HepG2 (cell line): ENCODE measurements around the gene UBAP2. TPM values are rescaled to one million over a fixed set of nuclear protein-coding genes. Genes with fewer than 3 reads are reported as not detected.

Source experiments
- ATAC-seq: fragments of 200-7000 bp; cut with Tn5 transposase; 3 replicates; pipeline ENCODE4 v1.9.1; 2020; ENCODE audit warnings: mild to moderate bottlenecking, moderate library complexity
- BruUV-seq: library from RNA; stranded (reverse); fragments of 400-500 nt; replicated peaks from 2 replicates; lab custom pipeline; 2021; lab: Mats Ljungman, UMichigan
- CTCF ChIA-PET: fragments of 300-600 bp; formaldehyde crosslinking; extraction: SDS; loops from one replicate; lab custom pipeline; 2021; ENCODE audit warnings: low total read pairs, inconsistent platforms, low intra/inter-chr PET ratio; lab: Yijun Ruan, JAX
- POLR2A ChIA-PET: fragments of 350-600 bp; sonication (Branson Sonifier 250); formaldehyde crosslinking; loops from one replicate; lab custom pipeline; 2020; ENCODE audit warnings: antibody characterized with exemption, inconsistent platforms; lab: Yijun Ruan, JAX
- DNase-seq: peaks from one replicate; pipeline ENCODE4 v3.0.0-alpha.2; 2015; ENCODE audit warnings: low spot score
- FAIRE-seq: peaks from 3 replicates; lab custom pipeline; 2011; peaks lifted over from hg19 to GRCh38; lab: Jason Lieb, UNC
- H2AFZ ChIP-seq: one replicate; pipeline ENCODE4 v1.6.1; 2011; ENCODE audit warnings: low read length, inconsistent platforms
- H3K27ac ChIP-seq: fragments of 300-600 bp; 3 replicates; pipeline ENCODE4 v1.8.0; 2011; ENCODE audit warnings: mixed run types, mild to moderate bottlenecking, mixed read lengths, low read length, inconsistent platforms; ENCODE audit not compliant: insufficient read depth; ENCODE audit errors: extremely low read length
- H3K27me3 ChIP-seq, 2 experiments: fragments of 200-600 bp in 1 of 2; 2 replicates in 1 of 2; 3 replicates in 1 of 2; pipeline versions ENCODE4 v1.6.0 to v1.8.0; 2011; ENCODE audit warnings: low read length in 2 of 2, mild to moderate bottlenecking in 2 of 2, moderate library complexity in 2 of 2, inconsistent platforms in 1 of 2; ENCODE audit not compliant: insufficient read depth in 2 of 2, control insufficient read depth in 1 of 2
- H3K36me3 ChIP-seq, 2 experiments: fragments of 200-600 bp in 1 of 2; replicated peaks in 1 of 2; 2 replicates in 1 of 2; 3 replicates in 1 of 2; pipeline versions ENCODE4 v1.5.1 to v1.8.0; 2011; ENCODE audit warnings: low read length in 2 of 2, inconsistent platforms in 1 of 2; ENCODE audit not compliant: insufficient read depth in 2 of 2, control insufficient read depth in 1 of 2
- H3K4me1 ChIP-seq: 2 replicates; pipeline ENCODE4 v1.5.1; 2012; ENCODE audit warnings: low read length, inconsistent platforms; ENCODE audit not compliant: insufficient read depth
- H3K4me2 ChIP-seq: 2 replicates; pipeline ENCODE4 v1.6.0; 2011; ENCODE audit warnings: low read depth, low read length, inconsistent platforms
- H3K4me3 ChIP-seq, 3 experiments: fragments of 200-600 bp in 1 of 3; sonication (generic), shearing (Covaris generic) in 1 of 3; replicated peaks in 1 of 3; 2 replicates each; pipeline ENCODE4 v1.5.1; 2011 to 2016; ENCODE audit warnings: low read length in 3 of 3, inconsistent platforms in 2 of 3, low read depth in 2 of 3, mild to moderate bottlenecking in 2 of 3, control low read depth in 1 of 3, mixed read lengths in 1 of 3; ENCODE audit not compliant: insufficient read depth in 1 of 3
- H3K79me2 ChIP-seq: one replicate; pipeline ENCODE4 v1.6.1; 2011; ENCODE audit warnings: low read length, inconsistent platforms; ENCODE audit not compliant: insufficient read depth
- H3K9ac ChIP-seq: 2 replicates; pipeline ENCODE4 v1.6.0; 2011; ENCODE audit warnings: mild to moderate bottlenecking, low read depth, low read length, inconsistent platforms; ENCODE audit not compliant: insufficient read depth
- H3K9me3 ChIP-seq: 2 replicates; pipeline ENCODE4 v1.5.1; 2012; ENCODE audit warnings: mild to moderate bottlenecking, low read length
- H4K20me1 ChIP-seq: 2 replicates; pipeline ENCODE4 v1.6.0; 2011; ENCODE audit warnings: inconsistent platforms, mild to moderate bottlenecking, low read length, moderate library complexity; ENCODE audit not compliant: insufficient read depth
- AHR ChIP-seq: IDR thresholded peaks from 2 replicates; pipeline ENCODE4 v1.6.1; 2018; ENCODE audit warnings: missing genetic modification reagents, missing compliant biosample characterization
- EP300 ChIP-seq, 3 experiments: sonication (generic) in 1 of 3; formaldehyde crosslinking in 1 of 3; IDR thresholded peaks; 2 replicates each; pipeline versions ENCODE4 v1.5.1 to v1.6.1; 2011 to 2020; ENCODE audit warnings: low read depth in 2 of 3, low read length in 2 of 3, borderline replicate concordance in 1 of 3, improper control_type of control experiment in 1 of 3, mild to moderate bottlenecking in 1 of 3, missing genetic modification reagents in 1 of 3, moderate library complexity in 1 of 3
- ESRRA ChIP-seq: sonication (generic); formaldehyde crosslinking; IDR thresholded peaks from 2 replicates; pipeline ENCODE4 v1.5.1; 2020; ENCODE audit warnings: mild to moderate bottlenecking, low read depth, missing genetic modification reagents
- HOMEZ ChIP-seq: IDR thresholded peaks from 2 replicates; pipeline ENCODE4 v1.6.1; 2016; ENCODE audit warnings: low read depth
- JUNB ChIP-seq: sonication (generic); formaldehyde crosslinking; IDR thresholded peaks from 2 replicates; pipeline ENCODE4 v1.8.0; 2022; ENCODE audit warnings: missing genetic modification reagents, mild to moderate bottlenecking, borderline replicate concordance
- NRL ChIP-seq: sonication (generic); formaldehyde crosslinking; IDR thresholded peaks from 2 replicates; pipeline ENCODE4 v1.5.0; 2020; ENCODE audit warnings: missing genetic modification reagents, mild to moderate bottlenecking, moderate library complexity, borderline replicate concordance
- SUZ12 ChIP-seq: fragments of 150-350 bp; IDR thresholded peaks from 2 replicates; pipeline ENCODE4 v1.6.1; 2014; ENCODE audit warnings: low read depth, low read length
- ZBTB42 ChIP-seq: sonication (generic); formaldehyde crosslinking; IDR thresholded peaks from 2 replicates; pipeline ENCODE4 v1.5.0; 2020; ENCODE audit warnings: mild to moderate bottlenecking, missing genetic modification reagents
- ZBTB44 ChIP-seq: sonication (generic); formaldehyde crosslinking; IDR thresholded peaks from 2 replicates; pipeline ENCODE4 v1.4.0; 2020; ENCODE audit warnings: missing genetic modification reagents
- ZNF101 ChIP-seq: sonication (generic); formaldehyde crosslinking; IDR thresholded peaks from 2 replicates; pipeline ENCODE4 v1.4.0; 2020; ENCODE audit warnings: mild to moderate bottlenecking, low read depth, missing genetic modification reagents, borderline replicate concordance
- ZNF17 ChIP-seq: sonication (generic); formaldehyde crosslinking; IDR thresholded peaks from 2 replicates; pipeline ENCODE4 v1.5.0; 2020; ENCODE audit warnings: mild to moderate bottlenecking, missing genetic modification reagents
- ZNF510 ChIP-seq: sonication (generic); formaldehyde crosslinking; IDR thresholded peaks from 2 replicates; pipeline ENCODE4 v1.4.0; 2020; ENCODE audit warnings: low read depth, mild to moderate bottlenecking, missing genetic modification reagents
- ZNF557 ChIP-seq: sonication (generic); formaldehyde crosslinking; IDR thresholded peaks from 2 replicates; pipeline ENCODE4 v1.4.0; 2020; ENCODE audit warnings: missing genetic modification reagents
- ZSCAN30 ChIP-seq: sonication (generic); formaldehyde crosslinking; IDR thresholded peaks from 2 replicates; pipeline ENCODE4 v1.5.0; 2020; ENCODE audit warnings: mild to moderate bottlenecking, missing genetic modification reagents
- WGBS: methylation state at CpG from one replicate; pipeline ENCODE4 v1.1.6; 2017; ENCODE audit warnings: low lambda C conversion rate; 5-methylcytosine and 5-hydroxymethylcytosine counted together
- in situ Hi-C: cut with HindIII; loops from 2 replicates; pipeline ENCODE4 v1.10.0; 2017; ENCODE audit warnings: low pct_unique_long_range_greater_than_20kb; ENCODE audit not compliant: extremely low pct_ligation_motif_present
- intact Hi-C: fragments of 100-400 bp; cut with micrococcal nuclease; formaldehyde crosslinking; loops from one replicate; pipeline ENCODE4 v1.10.0; 2022; ENCODE audit not compliant: unreplicated experiment
- polyA plus RNA-seq, 8 experiments: library from polyadenylated mRNA; depleted of rRNA in 3 of 8; stranded (reverse) in 7 of 8; unstranded in 1 of 8; fragments of >200 nt; fragmentation: Illumina TruSeq in 4 of 8; extraction: Trizol in 4 of 8; gene quantifications; 2 replicates each; pipeline versions ENCODE4 v1.2.1 to v1.2.3, GENCODE V29; 2011 to 2016; ENCODE audit warnings: low read depth in 4 of 8, missing spikeins in 1 of 8, mixed read lengths in 1 of 8; ENCODE audit not compliant: insufficient read depth in 1 of 8
- total RNA-seq, 5 experiments: library from RNA; depleted of rRNA; stranded (reverse); fragments of >200 nt; fragmentation: Illumina TruSeq; extraction: Trizol; gene quantifications; 2 replicates each; pipeline ENCODE4 v1.2.3, GENCODE V29; 2016; ENCODE audit warnings: low read depth in 1 of 5
- TF ChIP-seq, protein P1 (sequence below): IDR thresholded peaks from 2 replicates; pipeline ENCODE4 v1.6.1; 2018; ENCODE audit warnings: missing genetic modification reagents

The UBAP2 gene
- total and polyA plus RNA-seq, 2 of the 13 experiments (the other 11 are each of a cell fraction or from before 2014, with no cell fraction given) = 19.0 to 22.0 TPM

GRCh38 chr9:34001298-34001697, 47.4 kb downstream of the UBAP2 start:
- peaks cover 3 to 45% of the 10 kb centered on the region in 2 experiments; a peak in 4 of 5 replicates for H3K36me3 ChIP-seq
- no peak for TF ChIP-seq AHR (CRISPR knock-in tag)
- no peak for TF ChIP-seq SUZ12
- no peak for TF ChIP-seq ZNF557 (CRISPR knock-in tag)
- TF ChIP-seq ZBTB44 (CRISPR knock-in tag) = no peak
- TF ChIP-seq HOMEZ = no peak
- TF ChIP-seq JUNB = no peak
- no peak overlapping the region for H3K9ac ChIP-seq
- no peak overlapping the region for H2AFZ ChIP-seq
- no peaks in the 10 kb centered on the region for H3K9me3 ChIP-seq
- in situ Hi-C loops (no loop called here), intact Hi-C loops (no loop called here)
- no peak for ATAC-seq
- H3K79me2 ChIP-seq = no peaks in the 10 kb centered on the region
- CTCF ChIA-PET = no interaction called here
- DNase-seq = no peak
- no peak overlapping the region for H3K4me3 ChIP-seq
- H4K20me1 ChIP-seq = no peaks in the 10 kb centered on the region
- H3K27me3 ChIP-seq = no peaks in the 10 kb centered on the region
- H3K27ac ChIP-seq = no peak overlapping the region
- POLR2A ChIA-PET = no interaction called here
- H3K4me1 ChIP-seq = no peaks in the 10 kb centered on the region
- 93% methylated on average over 3 of the region's 3 CpGs for WGBS
- H3K4me2 ChIP-seq = no peak overlapping the region
- FAIRE-seq = no peak
- no TSS peak for BruUV-seq

- Histone ChIP-seq H3K9ac (no peak overlapping the region), H3K4me1 (no peaks in the 10 kb centered on the region), H3K4me3 (no peak overlapping the region), H2AFZ (no peak overlapping the region), H3K27ac (no peak overlapping the region), H3K9me3 (no peaks in the 10 kb centered on the region), H4K20me1 (no peaks in the 10 kb centered on the region), H3K36me3 (peaks cover 4 to 51% of the 10 kb centered on the region in 2 experiments), H3K79me2 (peaks cover 4% of the 10 kb centered on the region), H3K4me2 (no peak overlapping the region), H3K27me3 (no peaks in the 10 kb centered on the region)
- in situ Hi-C loops = no loop called here
- CTCF ChIA-PET = no interaction called here
- no peak for ATAC-seq
- BruUV-seq = no TSS peak
- FAIRE-seq = no peak
- DNase-seq = no peak
- intact Hi-C loops = no loop called here
- POLR2A ChIA-PET = no interaction called here
- TF ChIP-seq, protein P1, sequence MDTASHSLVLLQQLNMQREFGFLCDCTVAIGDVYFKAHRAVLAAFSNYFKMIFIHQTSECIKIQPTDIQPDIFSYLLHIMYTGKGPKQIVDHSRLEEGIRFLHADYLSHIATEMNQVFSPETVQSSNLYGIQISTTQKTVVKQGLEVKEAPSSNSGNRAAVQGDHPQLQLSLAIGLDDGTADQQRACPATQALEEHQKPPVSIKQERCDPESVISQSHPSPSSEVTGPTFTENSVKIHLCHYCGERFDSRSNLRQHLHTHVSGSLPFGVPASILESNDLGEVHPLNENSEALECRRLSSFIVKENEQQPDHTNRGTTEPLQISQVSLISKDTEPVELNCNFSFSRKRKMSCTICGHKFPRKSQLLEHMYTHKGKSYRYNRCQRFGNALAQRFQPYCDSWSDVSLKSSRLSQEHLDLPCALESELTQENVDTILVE (CRISPR knock-in tag) = no peak
- no peak for TF ChIP-seq AHR (CRISPR knock-in tag)
- no peak for TF ChIP-seq ZNF510 (CRISPR knock-in tag)
- no peak for TF ChIP-seq ZNF17 (CRISPR knock-in tag)
- no peak for TF ChIP-seq ESRRA (CRISPR knock-in tag)
- no peak for TF ChIP-seq ZNF101 (CRISPR knock-in tag)
- no peak for TF ChIP-seq NRL (CRISPR knock-in tag)
- TF ChIP-seq EP300 (IDR thresholded peaks at IDR 0.05; ENCODE audit: low read depth in 2 of 2, low read length in 2 of 2) = no peak
- TF ChIP-seq EP300 (CRISPR knock-in tag; IDR thresholded peaks at IDR 0.05; ENCODE audit: borderline replicate concordance) = no peak
- TF ChIP-seq ZSCAN30 = no peak
- no peak for TF ChIP-seq ZBTB42 (CRISPR knock-in tag)
Observed at GRCh38 chr9:33995449-33995848, 53.2 kb downstream of the UBAP2 start.
